SK-N-SH (cell line): Measurements from ENCODE around the gene BAIAP3. TPM values are rescaled to one million over a fixed set of nuclear protein-coding genes. Genes with fewer than 3 reads are reported as not detected.

Source experiments
- CTCF ChIA-PET: fragments of 300-600, 350-600 bp; formaldehyde crosslinking; extraction: SDS; loops from one replicate; lab custom pipeline; 2021; lab: Yijun Ruan, JAX
- POLR2A ChIA-PET: fragments of 350-600 bp; sonication (Branson Sonifier 250); formaldehyde crosslinking; extraction: SDS; loops from one replicate; lab custom pipeline; 2020; ENCODE audit warnings: antibody characterized with exemption, inconsistent platforms; lab: Yijun Ruan, JAX
- DNase-seq: peaks from one replicate; pipeline ENCODE4 v3.0.0; 2012
- H2AFZ ChIP-seq: fragments of 200-600 bp; sonication (generic); 2 replicates; pipeline ENCODE4 v1.8.1; 2016; ENCODE audit warnings: antibody characterized with exemption, mild to moderate bottlenecking, low read depth
- H3F3A ChIP-seq: fragments of 200-600 bp; sonication (generic); replicated peaks from 2 replicates; pipeline ENCODE3; 2016; ENCODE audit warnings: antibody characterized with exemption, mild to moderate bottlenecking; ENCODE audit not compliant: insufficient read depth
- H3K27ac ChIP-seq, 2 experiments: fragments of 200-500 bp in 1 of 2; fragments of 200-600 bp in 1 of 2; sonication (Bioruptor generic) in 1 of 2; sonication (generic), shearing (Covaris generic) in 1 of 2; 2 replicates each; pipeline versions ENCODE4 v1.5.1 to v1.6.1; 2014 to 2016; ENCODE audit warnings: low read depth in 2 of 2, inconsistent platforms in 1 of 2, low read length in 1 of 2, mild to moderate bottlenecking in 1 of 2, mixed read lengths in 1 of 2
- H3K27me3 ChIP-seq: fragments of 200-600 bp; sonication (generic), shearing (Covaris generic); 2 replicates; pipeline ENCODE4 v1.6.1; 2016; ENCODE audit warnings: mixed run types; ENCODE audit not compliant: insufficient read depth
- H3K36me3 ChIP-seq, 2 experiments: fragments of 200-500 bp in 1 of 2; fragments of 200-600 bp in 1 of 2; sonication (Bioruptor generic) in 1 of 2; sonication (generic) in 1 of 2; replicated peaks in 1 of 2; 2 replicates each; pipeline versions ENCODE3 to v1.5.1; 2014 to 2016; ENCODE audit warnings: low read length in 1 of 2, mild to moderate bottlenecking in 1 of 2; ENCODE audit not compliant: insufficient read depth in 2 of 2, control insufficient read depth in 1 of 2
- H3K4me1 ChIP-seq, 2 experiments: fragments of 200-500 bp in 1 of 2; fragments of 200-600 bp in 1 of 2; sonication (Bioruptor generic) in 1 of 2; sonication (generic), shearing (Covaris generic) in 1 of 2; 2 replicates each; pipeline versions ENCODE4 v1.5.1 to v1.6.1; 2014 to 2016; ENCODE audit warnings: low read depth in 1 of 2, low read length in 1 of 2, mixed run types in 1 of 2; ENCODE audit not compliant: insufficient read depth in 2 of 2, control insufficient read depth in 1 of 2
- H3K4me2 ChIP-seq: fragments of 200-600 bp; sonication (generic), shearing (Covaris generic); 2 replicates; pipeline ENCODE4 v1.6.1; 2017; ENCODE audit warnings: mixed run types
- H3K4me3 ChIP-seq, 2 experiments: fragments of 200-500 bp in 1 of 2; fragments of 200-600 bp in 1 of 2; sonication (Bioruptor generic) in 1 of 2; sonication (generic), shearing (Covaris generic) in 1 of 2; 2 replicates each; pipeline versions ENCODE4 v1.5.1 to v1.8.1; 2014 to 2016; ENCODE audit warnings: low read depth in 2 of 2, inconsistent platforms in 1 of 2, low read length in 1 of 2, mild to moderate bottlenecking in 1 of 2, mixed read lengths in 1 of 2, moderate library complexity in 1 of 2
- H3K79me2 ChIP-seq: fragments of 200-600 bp; sonication (generic); 2 replicates; pipeline ENCODE4 v1.8.1; 2017; ENCODE audit warnings: mild to moderate bottlenecking; ENCODE audit not compliant: insufficient read depth
- H3K9ac ChIP-seq: fragments of 200-600 bp; sonication (generic); 2 replicates; pipeline ENCODE4 v1.6.1; 2017; ENCODE audit warnings: mixed run types
- H3K9me2 ChIP-seq: fragments of 200-600 bp; sonication (generic); 2 replicates; pipeline ENCODE4 v1.6.1; 2017; ENCODE audit warnings: mixed run types
- H3K9me3 ChIP-seq: fragments of 200-600 bp; sonication (generic); 2 replicates; pipeline ENCODE4 v1.6.1; 2017; ENCODE audit warnings: mixed run types, mild to moderate bottlenecking, moderate library complexity
- H4K20me1 ChIP-seq: fragments of 200-600 bp; sonication (generic); 2 replicates; pipeline ENCODE4 v1.6.1; 2017; ENCODE audit warnings: mild to moderate bottlenecking, mixed run types; ENCODE audit not compliant: insufficient read depth
- EP300 ChIP-seq, 2 experiments: IDR thresholded peaks; 2 replicates each; pipeline versions ENCODE4 v1.4.0 to v1.6.1; 2012; ENCODE audit warnings: borderline replicate concordance in 1 of 2, low read depth in 1 of 2, low read length in 1 of 2
- FOXJ3 ChIP-seq: sonication (generic); formaldehyde crosslinking; IDR thresholded peaks from 2 replicates; pipeline ENCODE4 v1.5.1; 2020; ENCODE audit warnings: mild to moderate bottlenecking, missing genetic modification reagents
- FOXM1 ChIP-seq: IDR thresholded peaks from 2 replicates; pipeline ENCODE4 v1.4.0; 2012; ENCODE audit warnings: low read depth, mild to moderate bottlenecking
- GABPA ChIP-seq: IDR thresholded peaks from 2 replicates; pipeline ENCODE4 v1.4.0; 2012; ENCODE audit warnings: low read depth, mild to moderate bottlenecking
- GATA2 ChIP-seq: sonication (generic); formaldehyde crosslinking; IDR thresholded peaks from 2 replicates; pipeline ENCODE4 v1.5.0; 2020; ENCODE audit warnings: mild to moderate bottlenecking, missing genetic modification reagents
- IRF3 ChIP-seq: fragments of 150-350 bp; IDR thresholded peaks from 2 replicates; pipeline ENCODE4 v1.6.1; 2016; ENCODE audit warnings: mild to moderate bottlenecking, low read depth, low read length
- JUND ChIP-seq: IDR thresholded peaks from 2 replicates; pipeline ENCODE4 v1.4.0; 2012
- MXI1 ChIP-seq: IDR thresholded peaks from 2 replicates; pipeline ENCODE4 v1.6.1; 2012; ENCODE audit warnings: mild to moderate bottlenecking, low read depth, low read length, improper control_type of control experiment
- NRF1 ChIP-seq: IDR thresholded peaks from 2 replicates; pipeline ENCODE4 v1.6.1; 2012; ENCODE audit warnings: low read depth, mild to moderate bottlenecking, low read length
- RFX5 ChIP-seq: IDR thresholded peaks from 2 replicates; pipeline ENCODE4 v1.6.1; 2012; ENCODE audit warnings: mild to moderate bottlenecking, improper control_type of control experiment, low read length
- RXRA ChIP-seq: IDR thresholded peaks from 2 replicates; pipeline ENCODE4 v1.4.0; 2012; ENCODE audit warnings: low read depth, mild to moderate bottlenecking, borderline replicate concordance
- TAF1 ChIP-seq: IDR thresholded peaks from 2 replicates; pipeline ENCODE4 v1.6.1; 2012; ENCODE audit warnings: low read depth, mild to moderate bottlenecking, low read length, moderate library complexity, borderline replicate concordance
- TEAD4 ChIP-seq: IDR thresholded peaks from 2 replicates; pipeline ENCODE4 v1.4.0; 2012; ENCODE audit warnings: mild to moderate bottlenecking, borderline replicate concordance; ENCODE audit not compliant: insufficient read depth
- YY1 ChIP-seq: IDR thresholded peaks from 2 replicates; pipeline ENCODE4 v1.4.0; 2012; ENCODE audit warnings: low read depth, mild to moderate bottlenecking
- WGBS: methylation state at CpG from one replicate; pipeline ENCODE4 v1.1.6; 2017; ENCODE audit warnings: low lambda C conversion rate; 5-methylcytosine and 5-hydroxymethylcytosine counted together
- polyA plus RNA-seq, 3 experiments: library from polyadenylated mRNA; depleted of rRNA; stranded (reverse); fragments of >200 nt; gene quantifications; 2 replicates each; pipeline ENCODE4 v1.2.3, GENCODE V29; 2012
- TF ChIP-seq, protein P1 (sequence below): IDR thresholded peaks from 2 replicates; pipeline ENCODE4 v1.4.0; 2012; ENCODE audit warnings: low read depth, borderline replicate concordance
- TF ChIP-seq, protein P2 (sequence below): IDR thresholded peaks from 2 replicates; pipeline ENCODE4 v1.6.1; 2012; ENCODE audit warnings: mild to moderate bottlenecking, low read depth, low read length, moderate library complexity
- TF ChIP-seq, protein P3 (sequence below): fragments of 150-350 bp; IDR thresholded peaks from 2 replicates; pipeline ENCODE4 v1.6.1; 2017; ENCODE audit warnings: antibody characterized with exemption, low read length, low read depth, borderline replicate concordance
- TF ChIP-seq, protein P4 (sequence below): IDR thresholded peaks from 2 replicates; pipeline ENCODE4; 2012

Gene BAIAP3
- polyA plus RNA-seq, 1 of the 3 experiments (the other 2 are of a cell fraction) = 1.1 TPM

GRCh38 chr16:1367486-1368174 lies 34.2 kb downstream of the BAIAP3 start:
- Histone ChIP-seq H3K79me2 (peaks cover 3% of the 10 kb centered on the region; the same call in 1 of the 2 replicates), H3K9me2 (no peaks in the 10 kb centered on the region), H3F3A (peaks cover 11% of the 10 kb centered on the region), H3K9me3 (no peaks in the 10 kb centered on the region), H3K4me3 (no peak overlapping the region), H3K4me1 (no peaks in the 10 kb centered on the region), H3K4me2 (no peak overlapping the region), H3K9ac (no peak overlapping the region), H3K36me3 (peaks cover 10 to 53% of the 10 kb centered on the region in 2 experiments), H3K27ac (no peak overlapping the region), H4K20me1 (peaks cover 5% of the 10 kb centered on the region; the same call in 1 of the 2 replicates), H3K27me3 (no peaks in the 10 kb centered on the region), H2AFZ (no peak overlapping the region)
- CTCF ChIA-PET = no interaction called here
- TF ChIP-seq, protein P1, sequence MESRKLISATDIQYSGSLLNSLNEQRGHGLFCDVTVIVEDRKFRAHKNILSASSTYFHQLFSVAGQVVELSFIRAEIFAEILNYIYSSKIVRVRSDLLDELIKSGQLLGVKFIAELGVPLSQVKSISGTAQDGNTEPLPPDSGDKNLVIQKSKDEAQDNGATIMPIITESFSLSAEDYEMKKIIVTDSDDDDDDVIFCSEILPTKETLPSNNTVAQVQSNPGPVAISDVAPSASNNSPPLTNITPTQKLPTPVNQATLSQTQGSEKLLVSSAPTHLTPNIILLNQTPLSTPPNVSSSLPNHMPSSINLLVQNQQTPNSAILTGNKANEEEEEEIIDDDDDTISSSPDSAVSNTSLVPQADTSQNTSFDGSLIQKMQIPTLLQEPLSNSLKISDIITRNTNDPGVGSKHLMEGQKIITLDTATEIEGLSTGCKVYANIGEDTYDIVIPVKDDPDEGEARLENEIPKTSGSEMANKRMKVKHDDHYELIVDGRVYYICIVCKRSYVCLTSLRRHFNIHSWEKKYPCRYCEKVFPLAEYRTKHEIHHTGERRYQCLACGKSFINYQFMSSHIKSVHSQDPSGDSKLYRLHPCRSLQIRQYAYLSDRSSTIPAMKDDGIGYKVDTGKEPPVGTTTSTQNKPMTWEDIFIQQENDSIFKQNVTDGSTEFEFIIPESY = no peak
- TF ChIP-seq FOXJ3 (CRISPR knock-in tag) (no peak), GATA2 (CRISPR knock-in tag) (no peak), JUND (no peak), TAF1 (no peak), MXI1 (no peak), TEAD4 (no peak), IRF3 (no peak), YY1 (no peak), FOXM1 (no peak), RFX5 (no peak), NRF1 (no peak), GABPA (no peak), EP300 (IDR thresholded peaks at IDR 0.05; ENCODE audit: borderline replicate concordance in 1 of 2, low read depth in 1 of 2, low read length in 1 of 2) (no peak), RXRA (no peak)
- TF ChIP-seq, protein P2, sequence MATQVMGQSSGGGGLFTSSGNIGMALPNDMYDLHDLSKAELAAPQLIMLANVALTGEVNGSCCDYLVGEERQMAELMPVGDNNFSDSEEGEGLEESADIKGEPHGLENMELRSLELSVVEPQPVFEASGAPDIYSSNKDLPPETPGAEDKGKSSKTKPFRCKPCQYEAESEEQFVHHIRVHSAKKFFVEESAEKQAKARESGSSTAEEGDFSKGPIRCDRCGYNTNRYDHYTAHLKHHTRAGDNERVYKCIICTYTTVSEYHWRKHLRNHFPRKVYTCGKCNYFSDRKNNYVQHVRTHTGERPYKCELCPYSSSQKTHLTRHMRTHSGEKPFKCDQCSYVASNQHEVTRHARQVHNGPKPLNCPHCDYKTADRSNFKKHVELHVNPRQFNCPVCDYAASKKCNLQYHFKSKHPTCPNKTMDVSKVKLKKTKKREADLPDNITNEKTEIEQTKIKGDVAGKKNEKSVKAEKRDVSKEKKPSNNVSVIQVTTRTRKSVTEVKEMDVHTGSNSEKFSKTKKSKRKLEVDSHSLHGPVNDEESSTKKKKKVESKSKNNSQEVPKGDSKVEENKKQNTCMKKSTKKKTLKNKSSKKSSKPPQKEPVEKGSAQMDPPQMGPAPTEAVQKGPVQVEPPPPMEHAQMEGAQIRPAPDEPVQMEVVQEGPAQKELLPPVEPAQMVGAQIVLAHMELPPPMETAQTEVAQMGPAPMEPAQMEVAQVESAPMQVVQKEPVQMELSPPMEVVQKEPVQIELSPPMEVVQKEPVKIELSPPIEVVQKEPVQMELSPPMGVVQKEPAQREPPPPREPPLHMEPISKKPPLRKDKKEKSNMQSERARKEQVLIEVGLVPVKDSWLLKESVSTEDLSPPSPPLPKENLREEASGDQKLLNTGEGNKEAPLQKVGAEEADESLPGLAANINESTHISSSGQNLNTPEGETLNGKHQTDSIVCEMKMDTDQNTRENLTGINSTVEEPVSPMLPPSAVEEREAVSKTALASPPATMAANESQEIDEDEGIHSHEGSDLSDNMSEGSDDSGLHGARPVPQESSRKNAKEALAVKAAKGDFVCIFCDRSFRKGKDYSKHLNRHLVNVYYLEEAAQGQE = no peak
- TF ChIP-seq, protein P3, sequence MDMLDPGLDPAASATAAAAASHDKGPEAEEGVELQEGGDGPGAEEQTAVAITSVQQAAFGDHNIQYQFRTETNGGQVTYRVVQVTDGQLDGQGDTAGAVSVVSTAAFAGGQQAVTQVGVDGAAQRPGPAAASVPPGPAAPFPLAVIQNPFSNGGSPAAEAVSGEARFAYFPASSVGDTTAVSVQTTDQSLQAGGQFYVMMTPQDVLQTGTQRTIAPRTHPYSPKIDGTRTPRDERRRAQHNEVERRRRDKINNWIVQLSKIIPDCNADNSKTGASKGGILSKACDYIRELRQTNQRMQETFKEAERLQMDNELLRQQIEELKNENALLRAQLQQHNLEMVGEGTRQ = no peak
- TF ChIP-seq, protein P4, sequence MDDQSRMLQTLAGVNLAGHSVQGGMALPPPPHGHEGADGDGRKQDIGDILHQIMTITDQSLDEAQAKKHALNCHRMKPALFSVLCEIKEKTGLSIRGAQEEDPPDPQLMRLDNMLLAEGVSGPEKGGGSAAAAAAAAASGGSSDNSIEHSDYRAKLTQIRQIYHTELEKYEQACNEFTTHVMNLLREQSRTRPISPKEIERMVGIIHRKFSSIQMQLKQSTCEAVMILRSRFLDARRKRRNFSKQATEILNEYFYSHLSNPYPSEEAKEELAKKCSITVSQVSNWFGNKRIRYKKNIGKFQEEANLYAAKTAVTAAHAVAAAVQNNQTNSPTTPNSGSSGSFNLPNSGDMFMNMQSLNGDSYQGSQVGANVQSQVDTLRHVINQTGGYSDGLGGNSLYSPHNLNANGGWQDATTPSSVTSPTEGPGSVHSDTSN = no peak
- 95% methylated on average over 20 of the region's 27 CpGs for WGBS
- POLR2A ChIA-PET = no interaction called here
- DNase-seq = no peak
